Fibroblast of lung (primary cell): Measurements from ENCODE around the gene EML1.

ENCODE experiments used
- EZH2 ChIP-seq: IDR thresholded peaks from 2 replicates; pipeline ENCODE4 v1.5.1; 2012; ENCODE audit warnings: low read length, control low read depth, mild to moderate bottlenecking; ENCODE audit errors: missing control alignments
- TF ChIP-seq, protein P1 (sequence below), 2 donors: IDR thresholded peaks in 1 of 2; conservative IDR thresholded peaks in 1 of 2; 1 replicate in 1 of 2; 2 replicates in 1 of 2; pipeline ENCODE4 v1.5.1; 2011 to 2012; ENCODE audit warnings: low read length in 2 of 2, control low read depth in 1 of 2, inconsistent platforms in 1 of 2, low read depth in 1 of 2, mild to moderate bottlenecking in 1 of 2

DNA sequence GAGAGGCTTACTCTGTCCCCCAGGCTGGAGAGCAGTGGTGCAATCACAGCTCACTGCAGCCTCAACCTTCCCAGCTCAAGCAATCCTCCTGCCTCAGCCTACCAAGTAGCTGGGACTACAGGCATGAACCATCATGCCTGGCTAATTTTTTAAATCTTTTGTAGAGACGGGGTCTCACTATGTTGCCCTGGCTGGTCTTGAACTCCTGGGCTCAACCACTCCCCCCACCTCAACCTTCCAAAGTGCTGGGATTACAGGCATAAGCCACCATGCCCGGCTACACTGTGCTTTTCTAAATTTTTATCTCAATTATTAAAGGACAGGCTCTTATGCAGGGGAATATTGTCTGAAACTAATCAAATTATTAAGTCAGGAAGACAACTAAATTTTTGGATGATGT lies 44.6 kb downstream of the EML1 start:
- TF ChIP-seq, protein P1, sequence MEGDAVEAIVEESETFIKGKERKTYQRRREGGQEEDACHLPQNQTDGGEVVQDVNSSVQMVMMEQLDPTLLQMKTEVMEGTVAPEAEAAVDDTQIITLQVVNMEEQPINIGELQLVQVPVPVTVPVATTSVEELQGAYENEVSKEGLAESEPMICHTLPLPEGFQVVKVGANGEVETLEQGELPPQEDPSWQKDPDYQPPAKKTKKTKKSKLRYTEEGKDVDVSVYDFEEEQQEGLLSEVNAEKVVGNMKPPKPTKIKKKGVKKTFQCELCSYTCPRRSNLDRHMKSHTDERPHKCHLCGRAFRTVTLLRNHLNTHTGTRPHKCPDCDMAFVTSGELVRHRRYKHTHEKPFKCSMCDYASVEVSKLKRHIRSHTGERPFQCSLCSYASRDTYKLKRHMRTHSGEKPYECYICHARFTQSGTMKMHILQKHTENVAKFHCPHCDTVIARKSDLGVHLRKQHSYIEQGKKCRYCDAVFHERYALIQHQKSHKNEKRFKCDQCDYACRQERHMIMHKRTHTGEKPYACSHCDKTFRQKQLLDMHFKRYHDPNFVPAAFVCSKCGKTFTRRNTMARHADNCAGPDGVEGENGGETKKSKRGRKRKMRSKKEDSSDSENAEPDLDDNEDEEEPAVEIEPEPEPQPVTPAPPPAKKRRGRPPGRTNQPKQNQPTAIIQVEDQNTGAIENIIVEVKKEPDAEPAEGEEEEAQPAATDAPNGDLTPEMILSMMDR (conservative IDR thresholded peaks at IDR 0.05 in 1 of 2, IDR thresholded peaks at IDR 0.05 in 1 of 2; ENCODE audit: low read depth in 1 of 2, low read length in 2 of 2) = no peak
- TF ChIP-seq EZH2 = no peak
